Activated T-helper 2 cell treated with anti-CD3 and anti-CD28 coated beads, Interferon-gamma antibody, Interleukin-2, Interleukin-4, amounts not matched to agents 10 μg/mL and 5 μg/mL and 100 μg/mL, durations not matched to agents 14 hours and 24 hours and 36 hours (primary cell): ENCODE measurements around the gene KIF26A. TPM values are rescaled to one million over a fixed set of nuclear protein-coding genes. Genes with fewer than 3 reads are reported as not detected.
A peak's percentile ranks its signal among the peaks of the same experiment; 100 is the strongest.

Source experiments
- DNase-seq: peaks from one replicate; pipeline ENCODE4 v3.0.0; 2021; ENCODE audit warnings: low spot score
- H3K27ac Mint-ChIP-seq: one replicate; pipeline ENCODE4 v1.8.0; 2021; ENCODE audit warnings: mixed read lengths
- H3K27me3 Mint-ChIP-seq: one replicate; pipeline ENCODE4 v1.8.0; 2021; ENCODE audit warnings: low read depth, mixed read lengths
- H3K36me3 Mint-ChIP-seq: one replicate; pipeline ENCODE4 v1.8.0; 2021; ENCODE audit warnings: low read depth, mixed read lengths
- H3K4me1 Mint-ChIP-seq: one replicate; pipeline ENCODE4 v1.8.0; 2021; ENCODE audit warnings: low read depth, mixed read lengths
- H3K4me3 Mint-ChIP-seq: one replicate; pipeline ENCODE4 v1.8.0; 2021; ENCODE audit warnings: low read depth, mild to moderate bottlenecking, moderate library complexity, mixed read lengths
- H3K9me3 Mint-ChIP-seq: one replicate; pipeline ENCODE4 v1.8.0; 2021; ENCODE audit warnings: mixed read lengths
- intact Hi-C: fragments of 100-400 bp; cut with micrococcal nuclease; formaldehyde crosslinking; loops from one replicate; pipeline ENCODE4 v1.15.1; 2023
- total RNA-seq: library from RNA; stranded (reverse); gene quantifications from 2 replicates; pipeline ENCODE4 v1.2.3, GENCODE V29; 2022

The KIF26A gene
- total RNA-seq, result 0.28 and 0.34 TPM in 2 replicates

DNA sequence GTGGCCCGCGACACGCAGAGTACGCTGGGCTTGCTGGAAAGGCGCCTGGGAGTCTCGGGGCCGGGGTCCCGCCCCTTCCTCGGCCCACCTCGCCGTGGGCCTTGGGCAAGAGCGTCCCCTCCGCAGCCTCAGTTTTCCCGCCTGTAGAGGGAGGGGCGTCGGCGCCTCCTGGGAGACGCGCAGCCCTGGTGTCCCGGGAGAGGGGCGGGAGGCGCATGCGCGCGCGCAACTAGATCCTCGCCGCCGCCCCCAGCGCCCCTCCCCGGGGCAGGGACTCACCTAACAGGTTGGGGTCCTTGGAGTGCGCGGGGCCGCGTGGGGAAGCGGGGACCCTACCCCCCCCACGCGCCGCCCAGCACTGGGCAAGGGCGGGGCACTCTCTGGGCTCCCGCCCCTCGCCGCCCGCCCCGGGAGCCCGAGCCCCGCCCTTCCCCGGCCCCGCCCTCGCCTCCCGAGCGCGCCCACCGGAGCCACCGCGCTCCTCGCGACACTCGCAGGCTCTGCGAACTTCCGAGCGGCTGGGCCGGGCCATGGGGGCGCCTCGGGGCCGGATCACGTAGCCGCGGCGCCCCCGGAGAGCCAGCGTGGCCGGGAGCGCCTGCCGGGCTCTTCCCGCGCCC is at the start of gene KIF26A:
Gene KIF26A (plus strand): TSS at position 490 of the 620 bp plus-strand sequence. CDS start 136 bp downstream, outside the sequence.
- DNase-seq, result no peak
- Mint-ChIP-seq H3K9me3 (no peaks in the 10 kb centered on the region), H3K36me3 (no peaks in the 10 kb centered on the region), H3K4me1 (no peaks in the 10 kb centered on the region), H3K27me3 (peaks cover 27% of the 10 kb centered on the region), H3K27ac (no peak within 1 kb of the TSS), H3K4me3 (peak within 1 kb of the TSS; percentile 21)
- intact Hi-C loops, result loop anchor here (5.0 kb wide), 1 partner anchor 424 kb away; no protein-coding TSS in a partner anchor

DNA sequence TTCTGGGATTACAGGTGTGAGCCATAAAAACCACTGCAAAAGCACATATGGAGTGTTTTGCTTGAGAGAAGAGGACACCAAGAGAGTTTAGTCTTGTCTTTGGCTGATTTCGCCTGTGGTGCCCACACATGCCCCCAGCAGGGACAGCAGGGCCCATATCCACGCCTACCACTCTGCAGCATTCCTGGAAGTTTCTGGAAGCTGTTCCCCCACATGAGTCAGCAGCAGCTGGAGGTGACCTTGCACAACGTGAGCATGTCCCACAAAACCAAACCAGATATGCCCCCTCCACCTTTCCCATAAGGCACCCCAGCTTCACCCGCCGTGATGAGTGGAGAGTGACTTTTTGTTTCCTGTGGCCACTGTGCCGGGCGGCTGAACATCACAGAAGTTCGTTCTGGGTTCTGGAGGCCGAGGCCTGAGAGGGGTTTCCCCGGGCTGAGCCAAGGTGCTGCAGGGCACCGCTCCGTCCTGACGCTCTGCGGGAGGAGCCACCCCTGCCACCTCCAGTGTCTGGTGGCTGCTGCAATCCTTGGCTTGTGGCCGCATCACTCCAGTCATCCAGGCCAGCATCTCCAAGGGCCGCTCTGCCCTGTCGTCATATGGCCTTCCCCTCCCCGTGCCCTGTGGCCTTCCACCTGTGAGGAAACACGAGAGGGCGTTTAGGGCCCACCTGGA is 48.2 kb upstream of the KIF26A start:
- Mint-ChIP-seq H3K27ac (no peak overlapping the region), H3K27me3 (no peaks in the 10 kb centered on the region), H3K9me3 (no peaks in the 10 kb centered on the region), H3K4me3 (no peak overlapping the region), H3K4me1 (peaks cover 4% of the 10 kb centered on the region), H3K36me3 (no peaks in the 10 kb centered on the region)
- intact Hi-C loops, result no loop called here
- DNase-seq, result no peak

DNA sequence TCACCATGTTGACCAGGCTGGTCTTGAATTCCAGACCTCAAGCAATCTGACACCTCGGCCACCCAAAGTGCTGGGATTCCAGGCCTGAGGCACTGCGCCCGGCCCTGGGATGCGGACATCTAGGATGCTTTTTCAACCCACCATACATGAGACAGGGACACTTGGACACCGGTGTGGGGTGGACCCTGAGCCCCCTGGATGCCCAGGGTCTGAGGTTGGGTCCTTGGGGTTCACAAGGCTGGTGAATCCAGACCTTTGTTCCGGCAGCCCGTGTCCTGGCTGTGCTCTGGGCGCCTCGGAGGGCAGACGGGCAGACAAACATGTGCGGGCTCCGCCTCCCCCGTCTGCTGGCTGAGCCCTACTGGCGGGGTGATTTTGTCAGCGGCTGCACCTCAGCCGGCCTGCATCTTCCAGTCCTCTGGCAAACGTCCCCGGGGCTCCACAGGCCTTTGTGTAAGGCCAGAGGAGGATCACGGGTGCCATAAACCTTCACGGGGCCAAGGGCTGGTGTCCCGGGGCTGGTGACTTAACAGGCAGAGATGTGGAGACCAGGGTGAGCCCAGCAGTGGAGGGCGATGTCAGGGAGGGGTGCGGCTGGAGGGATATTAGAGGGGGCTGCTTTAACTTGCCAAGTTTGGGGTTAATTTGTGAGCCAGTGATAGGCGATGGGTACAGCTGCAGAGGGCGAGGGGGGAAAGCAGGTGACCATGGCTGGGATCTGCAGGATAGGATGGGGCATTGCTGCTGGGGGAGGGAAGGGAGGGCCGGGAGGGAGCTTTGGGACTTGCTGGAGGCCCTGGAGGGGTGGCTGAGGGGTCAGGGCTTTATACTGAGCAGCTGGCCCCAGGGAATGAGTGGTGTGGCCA is 47.1 kb upstream of the KIF26A start:
- Mint-ChIP-seq H3K36me3 (no peaks in the 10 kb centered on the region), H3K4me3 (no peak overlapping the region), H3K4me1 (peaks cover 4% of the 10 kb centered on the region), H3K27ac (no peak overlapping the region), H3K9me3 (no peaks in the 10 kb centered on the region), H3K27me3 (no peaks in the 10 kb centered on the region)
- intact Hi-C loops, result no loop called here
- DNase-seq, result no peak

DNA sequence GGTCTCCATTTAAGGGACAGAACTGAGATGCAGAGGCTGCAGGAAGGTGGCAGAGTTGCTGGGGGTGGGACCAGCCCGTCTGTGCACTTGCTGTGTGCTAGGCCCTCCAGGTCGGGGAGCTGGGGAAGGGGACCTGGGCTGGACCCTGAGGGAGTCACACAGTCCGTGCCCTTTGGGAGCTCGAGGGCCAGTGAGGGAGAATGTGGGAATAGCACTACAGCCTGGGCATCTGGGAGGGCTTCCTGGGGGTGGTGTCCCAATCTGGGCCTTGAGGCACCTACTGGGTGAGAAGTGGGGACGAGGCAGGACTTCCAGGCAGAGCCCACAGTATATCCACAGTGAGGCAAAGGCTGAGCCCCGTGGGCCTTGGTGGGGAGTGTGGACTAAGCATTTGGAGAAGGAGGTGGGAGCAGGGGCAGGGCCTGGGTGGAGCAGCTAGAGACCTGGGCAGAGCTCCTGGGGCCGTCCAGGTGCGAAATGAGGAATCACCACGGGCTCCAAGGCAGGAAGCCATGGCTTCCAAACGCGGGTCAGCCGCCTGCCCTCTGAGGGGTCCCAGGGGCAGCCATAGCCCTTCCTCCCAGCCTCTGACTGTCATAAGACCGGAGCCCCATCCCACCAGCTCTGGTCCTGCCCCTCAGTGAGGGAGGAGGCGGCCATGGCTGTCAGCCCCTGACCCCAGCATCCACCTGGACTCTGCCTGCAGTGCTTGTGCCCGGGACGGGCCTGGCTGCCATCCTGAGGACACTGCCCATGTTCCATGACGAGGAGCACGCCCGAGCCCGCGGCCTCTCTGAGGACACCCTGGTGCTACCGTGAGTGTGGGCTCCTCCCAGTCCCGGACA is 46.2 kb upstream of the KIF26A start:
- Mint-ChIP-seq H3K4me1 (peaks cover 4% of the 10 kb centered on the region), H3K36me3 (no peaks in the 10 kb centered on the region), H3K9me3 (no peaks in the 10 kb centered on the region), H3K4me3 (no peak overlapping the region), H3K27me3 (no peaks in the 10 kb centered on the region), H3K27ac (no peak overlapping the region)
- intact Hi-C loops, result no loop called here
- DNase-seq, result no peak

DNA sequence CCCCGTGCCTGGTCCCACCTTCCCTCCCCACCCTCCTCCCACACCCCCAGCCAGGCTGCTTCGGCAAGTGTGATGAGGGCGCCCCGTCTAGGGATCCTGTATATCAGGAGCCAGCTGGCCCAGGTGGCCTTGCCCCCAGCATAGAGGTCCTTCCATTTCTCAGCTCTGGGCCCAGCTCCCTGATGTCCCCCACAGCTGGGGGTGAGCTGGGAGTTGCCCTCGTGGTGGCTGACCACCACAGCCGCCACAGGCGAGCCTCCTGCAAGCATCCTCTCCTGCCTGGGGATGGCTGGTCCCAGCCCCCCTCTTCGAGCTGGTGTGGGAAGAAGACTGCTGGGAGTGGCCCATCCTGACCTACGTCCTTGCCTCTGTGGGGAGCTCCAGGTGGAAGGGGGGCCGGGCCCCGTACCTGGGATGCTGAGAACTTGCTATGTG is 45.4 kb upstream of the KIF26A start:
- Mint-ChIP-seq H3K27ac (no peak overlapping the region), H3K4me3 (no peak overlapping the region), H3K4me1 (peaks cover 4% of the 10 kb centered on the region), H3K9me3 (no peaks in the 10 kb centered on the region), H3K27me3 (no peaks in the 10 kb centered on the region), H3K36me3 (no peaks in the 10 kb centered on the region)
- intact Hi-C loops, result no loop called here
- DNase-seq, result no peak

DNA sequence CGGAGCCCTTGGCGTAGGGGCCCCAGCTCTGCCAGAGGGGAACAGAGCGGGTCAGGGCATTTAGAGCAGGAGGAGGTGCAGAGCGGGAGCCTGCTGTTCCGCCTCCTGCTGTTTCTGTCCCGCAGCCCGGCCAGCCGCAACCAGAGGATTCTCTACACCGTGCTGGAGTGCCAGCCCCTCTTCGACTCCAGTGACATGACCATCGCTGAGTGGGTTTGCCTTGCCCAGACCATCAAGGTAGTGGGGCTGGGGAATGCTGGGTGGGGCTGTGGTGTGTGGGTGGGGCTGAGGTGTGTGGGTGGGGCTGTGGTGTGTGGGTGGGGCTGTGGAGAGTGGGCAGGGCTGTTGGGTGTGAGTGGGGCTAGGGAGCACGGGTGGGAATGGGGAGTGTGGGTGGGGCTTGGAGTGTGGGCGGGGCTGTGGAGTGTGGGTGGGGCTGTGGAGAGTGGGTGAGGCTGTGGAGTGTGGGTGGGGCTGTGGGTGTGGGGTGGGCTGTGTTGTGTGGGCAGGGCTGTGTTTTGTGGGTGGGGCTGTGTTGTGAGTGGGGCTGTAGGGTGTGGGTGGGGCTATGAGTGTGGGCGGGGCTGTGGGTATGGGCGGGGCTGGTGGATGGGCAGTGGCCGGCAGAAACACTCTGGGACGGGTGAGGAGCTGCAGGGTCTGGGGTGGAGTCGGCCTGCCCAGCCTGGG is 44.9 kb upstream of the KIF26A start:
- no peaks in the 10 kb centered on the region for H3K9me3 Mint-ChIP-seq
- no peaks in the 10 kb centered on the region for H3K27me3 Mint-ChIP-seq
- DNase-seq, result no peak
- H3K4me1 Mint-ChIP-seq, result peaks cover 4% of the 10 kb centered on the region
- no peaks in the 10 kb centered on the region for H3K36me3 Mint-ChIP-seq
- no peak overlapping the region for H3K27ac Mint-ChIP-seq
- intact Hi-C loops, result no loop called here
- no peak overlapping the region for H3K4me3 Mint-ChIP-seq

DNA sequence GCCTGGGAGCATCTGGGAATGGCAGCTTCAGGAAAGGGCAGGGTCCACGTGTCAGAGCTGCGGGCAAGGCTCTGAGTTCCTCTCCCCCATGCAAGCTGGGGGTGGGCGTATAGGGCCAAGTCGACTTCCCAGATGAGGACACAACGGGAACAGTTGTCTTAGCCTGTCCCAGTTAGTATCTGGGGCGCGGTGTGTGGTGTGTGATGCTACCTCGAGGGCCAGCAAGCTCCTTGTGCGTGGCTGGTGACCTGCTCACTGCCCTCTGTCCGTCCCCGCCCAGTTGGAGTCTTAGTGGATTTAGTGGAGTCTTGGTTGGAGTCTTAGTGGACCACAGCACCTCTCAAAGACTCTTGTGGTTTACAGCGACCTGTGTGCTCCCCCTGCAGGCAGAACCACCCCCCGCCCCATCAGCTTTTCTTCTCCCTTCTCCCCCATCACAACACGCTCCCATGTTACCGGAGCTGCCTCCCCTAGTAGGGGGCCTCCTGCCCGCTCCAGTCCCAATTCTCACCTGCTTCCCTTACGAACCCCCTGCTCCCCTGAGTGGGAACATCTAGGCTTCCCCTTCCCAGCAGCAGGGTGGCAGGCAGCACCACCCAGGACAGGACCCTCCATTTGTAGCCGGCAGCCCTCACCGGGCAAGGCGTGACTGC is 44.2 kb upstream of the KIF26A start:
- Mint-ChIP-seq H3K27me3 (no peaks in the 10 kb centered on the region), H3K4me3 (no peak overlapping the region), H3K9me3 (no peaks in the 10 kb centered on the region), H3K36me3 (no peaks in the 10 kb centered on the region), H3K27ac (no peak overlapping the region), H3K4me1 (peaks cover 4% of the 10 kb centered on the region)
- no peak for DNase-seq
- intact Hi-C loops, result no loop called here

DNA sequence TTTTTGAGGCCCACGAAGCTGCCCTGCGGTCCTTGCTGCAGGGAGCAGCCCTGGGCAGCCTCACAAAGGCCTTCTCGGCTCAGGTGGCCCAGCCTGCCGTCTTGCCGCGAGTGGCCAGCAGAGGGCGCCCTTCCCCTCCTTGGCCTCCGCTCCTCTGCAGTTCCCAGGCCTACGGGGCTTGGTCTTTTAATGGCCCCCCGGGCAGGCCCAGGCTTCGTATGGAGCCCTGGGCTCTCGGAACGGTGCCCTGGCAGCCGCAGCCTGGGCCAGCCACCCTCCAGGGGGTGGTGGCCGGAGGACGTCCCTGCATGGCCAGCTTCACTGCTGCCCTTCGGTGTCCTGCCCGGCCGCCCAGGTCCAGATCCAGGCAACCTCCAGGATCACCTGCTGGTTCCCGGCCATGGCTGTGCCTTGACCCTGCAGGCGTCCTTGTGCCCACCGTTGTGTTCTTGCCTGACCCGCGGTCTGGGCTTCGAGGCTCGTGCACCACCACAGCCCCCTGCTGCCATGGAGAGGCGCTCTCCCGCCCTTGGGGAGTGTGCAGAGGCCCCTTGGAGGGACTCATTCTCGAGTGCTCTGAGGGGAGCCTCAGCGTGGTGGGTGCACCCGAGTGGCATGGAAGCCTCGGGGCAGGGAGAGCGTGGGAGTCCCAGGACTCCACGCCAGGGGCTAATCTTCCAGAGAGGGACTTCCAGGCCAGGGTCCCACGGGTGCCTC is 43.5 kb upstream of the KIF26A start:
- intact Hi-C loops, result no loop called here
- peak; percentile 66 for DNase-seq
- Mint-ChIP-seq H3K27me3 (no peaks in the 10 kb centered on the region), H3K36me3 (no peaks in the 10 kb centered on the region), H3K4me1 (peaks cover 4% of the 10 kb centered on the region), H3K9me3 (no peaks in the 10 kb centered on the region), H3K27ac (no peak overlapping the region), H3K4me3 (no peak overlapping the region)

DNA sequence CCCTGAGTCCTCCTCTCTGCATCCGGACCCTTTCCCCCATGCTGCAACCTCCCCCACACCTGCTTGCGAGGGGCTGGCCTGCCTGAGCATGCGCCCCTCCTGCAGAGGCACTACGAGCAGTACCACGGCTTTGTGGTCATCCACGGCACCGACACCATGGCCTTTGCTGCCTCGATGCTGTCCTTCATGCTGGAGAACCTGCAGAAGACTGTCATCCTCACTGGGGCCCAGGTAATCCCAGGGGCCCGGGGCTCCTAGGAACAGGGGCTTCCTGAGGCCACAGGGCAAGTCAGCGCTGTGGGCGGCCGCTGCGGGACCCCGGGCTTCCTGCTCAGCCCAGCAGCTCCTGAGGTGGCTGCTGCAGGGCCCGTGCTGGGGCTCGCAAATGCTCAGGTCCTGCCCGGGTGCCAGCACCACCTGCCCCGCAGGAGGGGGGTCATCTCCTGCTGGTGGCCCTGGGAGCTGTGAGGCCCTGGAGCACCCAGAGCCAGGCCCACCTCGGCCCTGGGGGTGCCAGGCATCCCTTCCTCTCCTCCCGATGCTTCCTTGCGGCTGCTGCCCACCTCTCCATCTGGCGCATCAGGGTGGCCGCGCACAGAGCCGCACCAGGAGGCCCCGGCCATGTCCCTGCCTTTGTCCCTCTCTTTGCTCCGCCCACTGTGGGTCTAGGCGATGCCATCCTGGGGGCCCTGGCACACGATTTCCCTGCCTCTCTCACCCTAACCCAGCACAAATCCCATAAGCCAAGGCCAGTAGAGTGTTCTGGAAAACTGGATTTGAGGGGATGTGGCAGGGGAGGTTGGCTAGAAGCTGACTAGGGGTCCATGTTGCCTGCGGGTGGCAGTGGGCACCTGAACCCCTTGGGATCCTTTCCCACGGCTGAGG is 42.7 kb upstream of the KIF26A start:
- Mint-ChIP-seq H3K27ac (no peak overlapping the region), H3K9me3 (no peaks in the 10 kb centered on the region), H3K4me1 (peaks cover 4% of the 10 kb centered on the region), H3K36me3 (no peaks in the 10 kb centered on the region), H3K27me3 (no peaks in the 10 kb centered on the region), H3K4me3 (no peak overlapping the region)
- intact Hi-C loops, result no loop called here
- no peak for DNase-seq

DNA sequence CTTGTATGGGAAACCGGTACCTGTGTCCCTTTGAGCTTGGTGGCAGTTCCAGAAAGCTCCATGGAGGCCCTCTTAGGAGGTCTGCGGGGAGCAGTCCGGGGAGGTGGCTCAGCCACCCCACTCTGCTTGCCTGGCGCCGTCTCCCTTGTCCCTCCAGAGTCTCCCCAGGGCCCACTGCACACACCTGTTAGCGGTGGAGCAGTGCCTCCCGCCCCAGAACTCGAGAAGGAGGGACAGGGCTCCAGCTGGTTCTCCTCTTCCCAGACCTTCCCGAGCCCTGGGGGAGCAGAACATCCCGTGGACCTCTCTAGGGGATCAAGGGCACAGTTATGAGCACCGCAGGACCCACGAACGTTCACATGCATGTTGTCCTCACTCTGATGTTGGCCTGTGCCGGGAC is 42.1 kb upstream of the KIF26A start:
- intact Hi-C loops, result no loop called here
- no peak overlapping the region for H3K4me3 Mint-ChIP-seq
- H3K9me3 Mint-ChIP-seq, result no peaks in the 10 kb centered on the region
- H3K4me1 Mint-ChIP-seq, result peaks cover 4% of the 10 kb centered on the region
- H3K27ac Mint-ChIP-seq, result no peak overlapping the region
- H3K36me3 Mint-ChIP-seq, result no peaks in the 10 kb centered on the region
- H3K27me3 Mint-ChIP-seq, result no peaks in the 10 kb centered on the region
- DNase-seq, result no peak
